LNCaP clone FGC (cell line): ENCODE measurements around the gene OGFOD3.

Experiments
- DNase-seq: peaks from one replicate; pipeline ENCODE4 v3.0.0-alpha.2; 2011; ENCODE audit warnings: low read depth
- H3K4me3 ChIP-seq: 2 replicates; pipeline ENCODE4 v1.5.1; 2011; ENCODE audit warnings: mild to moderate bottlenecking, low read depth, low read length, control low read depth
- CTCF ChIP-seq: IDR thresholded peaks from 2 replicates; pipeline ENCODE4 v1.5.1; 2012; ENCODE audit warnings: mild to moderate bottlenecking; ENCODE audit not compliant: control insufficient read depth, insufficient read depth; ENCODE audit errors: extremely low read depth

OGFOD3 gene

DNA sequence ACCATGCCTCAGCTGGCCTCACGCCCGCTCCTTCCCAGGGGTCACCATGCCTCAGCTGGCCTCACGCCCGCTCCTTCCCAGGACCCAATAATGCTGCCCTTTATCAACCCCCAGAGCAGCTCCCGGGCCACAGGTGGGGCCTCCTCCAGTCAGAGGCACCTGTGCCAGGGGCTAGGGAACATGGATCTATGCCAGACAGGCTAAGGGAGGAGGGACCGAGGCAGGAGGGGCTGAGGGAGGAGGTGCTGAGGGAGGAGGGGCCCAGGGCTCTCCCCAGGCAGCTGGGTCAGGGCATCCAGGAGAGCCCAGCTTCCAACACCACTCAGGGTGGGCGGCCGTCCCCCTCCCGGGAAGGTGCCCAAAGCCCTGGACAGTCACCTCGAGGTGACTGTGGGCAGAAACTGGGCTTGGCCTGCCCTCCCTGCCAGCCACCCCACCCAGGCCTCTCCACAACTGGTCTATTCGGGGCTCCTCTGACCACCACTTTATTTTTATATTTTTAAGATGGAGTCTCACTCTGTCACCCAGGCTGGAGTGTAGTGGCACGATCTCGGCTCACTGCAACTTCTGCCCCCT lies 27.4 kb downstream of the OGFOD3 start:
- no peak for DNase-seq
- H3K4me3 ChIP-seq, result no peak overlapping the region
- TF ChIP-seq CTCF, result no peak

- H3K4me3 ChIP-seq, result no peak overlapping the region
- TF ChIP-seq CTCF, result no peak
- no peak for DNase-seq
These were observed 28.1 kb downstream of the OGFOD3 start for GRCh38 chr17:82390015-82390859.

- no peak for DNase-seq
- TF ChIP-seq CTCF, result no peak
- no peak overlapping the region for H3K4me3 ChIP-seq
These were observed 29.0 kb downstream of the OGFOD3 start for GRCh38 chr17:82389379-82389778.

DNA sequence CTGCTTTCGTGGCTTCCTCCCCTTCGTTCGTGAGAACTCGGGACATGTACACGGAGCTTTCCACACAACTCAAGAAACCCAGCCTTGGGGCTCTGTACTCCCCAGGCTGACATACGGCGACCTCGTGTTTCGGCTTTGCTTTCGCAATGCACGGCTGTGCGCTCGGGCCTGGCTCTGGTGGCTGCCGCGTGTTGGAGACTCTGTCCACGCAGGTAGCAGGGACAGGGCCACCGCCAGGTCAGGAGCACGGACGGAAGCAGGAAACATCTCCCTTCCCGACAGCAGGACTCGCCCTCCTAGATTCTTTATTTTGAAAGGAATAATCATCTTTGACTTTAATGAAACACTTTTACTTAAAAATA lies 29.5 kb downstream of the OGFOD3 start:
- TF ChIP-seq CTCF, result no peak
- no peak overlapping the region for H3K4me3 ChIP-seq
- no peak for DNase-seq

DNA sequence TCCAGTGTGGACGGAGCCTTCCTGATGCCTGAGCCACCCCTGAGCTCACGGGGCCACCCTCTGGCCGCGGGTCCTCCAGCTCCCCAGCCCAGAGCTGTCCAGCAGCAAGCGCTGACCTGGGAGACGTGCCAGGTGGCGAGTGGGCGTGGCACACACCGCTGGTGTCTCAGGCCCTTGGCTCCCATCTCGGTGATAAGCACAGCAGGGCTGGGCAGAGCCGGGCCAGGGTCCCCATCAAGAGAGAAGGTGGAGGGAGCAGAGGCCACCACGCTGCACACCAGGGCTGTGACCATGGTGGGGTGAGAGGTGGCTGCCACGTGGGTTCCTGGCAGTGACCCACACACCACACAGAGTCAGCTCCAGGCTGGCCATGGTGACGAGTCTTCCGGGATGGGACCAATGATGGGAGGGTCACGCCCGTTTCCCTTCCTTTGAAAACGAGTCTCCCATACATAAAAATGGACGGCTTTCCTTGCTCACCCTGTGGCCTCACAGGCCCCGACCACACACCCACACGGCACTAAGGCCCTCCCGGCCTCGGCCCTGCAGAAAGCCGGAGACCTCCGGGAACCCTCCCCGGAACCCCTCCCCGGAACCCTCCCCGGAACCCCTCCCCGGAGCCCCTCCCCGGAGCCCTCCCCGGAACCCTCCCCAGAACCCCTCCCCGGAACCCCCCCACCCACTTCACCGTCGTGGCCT lies 30.0 kb downstream of the OGFOD3 start:
- TF ChIP-seq CTCF, result 0 out of 2 replicates have a peak, but pooled peaks have one; percentile 14

DNA sequence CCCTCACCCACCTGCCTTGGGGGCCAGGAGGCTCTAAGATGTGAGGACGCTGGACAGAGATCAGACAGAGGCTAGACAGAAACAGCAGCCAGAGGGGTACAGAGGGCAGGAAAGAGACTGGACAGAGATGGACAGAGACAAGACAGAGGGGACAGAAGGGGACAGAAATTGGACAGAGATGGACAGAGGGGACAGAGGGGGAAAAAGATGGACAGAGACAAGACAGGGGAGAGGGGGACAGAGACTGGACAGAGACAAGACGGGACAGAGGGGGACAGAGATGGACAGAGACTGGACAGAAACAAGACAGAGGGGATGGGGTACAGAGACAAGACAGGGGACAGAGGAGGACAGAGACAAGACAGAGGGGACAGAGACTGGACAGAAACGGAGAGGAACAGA lies 30.7 kb downstream of the OGFOD3 start:
- no peak overlapping the region for H3K4me3 ChIP-seq
- TF ChIP-seq CTCF, result no peak
- no peak for DNase-seq

More for the DNA sequence above, 30.0 kb downstream of the OGFOD3 start:
- no peak overlapping the region for H3K4me3 ChIP-seq
- DNase-seq, result no peak
